Measurements from ENCODE around the gene SZT2.

GRCh38 chr1:43367026-43367903 lies 22.4 kb upstream of the SZT2 start:
- TF ChIP-seq CTCF (IDR thresholded peaks at IDR 0.05; ENCODE audit: poor library complexity), result no peak
- no peak for TF ChIP-seq EZH2 (IDR thresholded peaks at IDR 0.05; ENCODE audit: borderline replicate concordance)
- no peak for TF ChIP-seq EZH2phosphoT487 (IDR thresholded peaks at IDR 0.05; ENCODE audit: low read depth, severe bottlenecking, unreplicated experiment)
